GM23338 (cell line): Measurements from ENCODE around the gene TRMT11. TPM values are rescaled to one million over a fixed set of nuclear protein-coding genes. Genes with fewer than 3 reads are reported as not detected.

Experiments
- ATAC-seq: fragments of 200-7000 bp; cut with Tn5 transposase; 3 replicates; pipeline ENCODE4 v1.9.1; 2020
- DNase-seq: peaks from one replicate; pipeline ENCODE4 v3.0.0-alpha.2; 2015; ENCODE audit warnings: low spot score
- H2AFZ ChIP-seq: fragments of 200-600 bp; sonication (generic); 2 replicates; pipeline ENCODE4 v1.8.0; 2016; ENCODE audit warnings: antibody characterized with exemption, mild to moderate bottlenecking, moderate library complexity
- H3F3A ChIP-seq: fragments of 200-600 bp; sonication (generic); replicated peaks from 2 replicates; pipeline ENCODE4 v1.8.0; 2017; ENCODE audit warnings: antibody characterized with exemption, mixed run types, low read depth
- H3K27ac ChIP-seq: fragments of 200-600 bp; sonication (generic); 2 replicates; pipeline ENCODE4 v1.6.1; 2016; ENCODE audit warnings: low read depth
- H3K27me3 ChIP-seq: fragments of 200-600 bp; sonication (generic); 2 replicates; pipeline ENCODE4 v1.8.0; 2016; ENCODE audit warnings: mild to moderate bottlenecking, mixed run types, moderate library complexity; ENCODE audit not compliant: insufficient read depth
- H3K36me3 ChIP-seq: fragments of 200-600 bp; sonication (generic); 2 replicates; pipeline ENCODE4 v1.8.0; 2016; ENCODE audit warnings: mild to moderate bottlenecking; ENCODE audit not compliant: insufficient read depth
- H3K4me1 ChIP-seq: fragments of 200-600 bp; sonication (generic); 2 replicates; pipeline ENCODE4 v1.8.0; 2016; ENCODE audit warnings: mild to moderate bottlenecking, moderate library complexity; ENCODE audit not compliant: insufficient read depth
- H3K4me2 ChIP-seq: fragments of 200-600 bp; sonication (generic); 2 replicates; pipeline ENCODE4 v1.7.1; 2017; ENCODE audit warnings: mixed run types
- H3K4me3 ChIP-seq: fragments of 200-600 bp; sonication (generic); 2 replicates; pipeline ENCODE4 v1.6.1; 2016; ENCODE audit warnings: mixed run types
- H3K79me2 ChIP-seq: fragments of 200-600 bp; sonication (generic); replicated peaks from 2 replicates; pipeline ENCODE4 v1.8.0; 2017; ENCODE audit warnings: mild to moderate bottlenecking; ENCODE audit not compliant: insufficient read depth
- H3K9me2 ChIP-seq: fragments of 200-600 bp; sonication (generic); 2 replicates; pipeline ENCODE4 v1.8.0; 2017; ENCODE audit not compliant: insufficient read depth
- H4K20me1 ChIP-seq: fragments of 200-600 bp; sonication (generic); replicated peaks from 2 replicates; pipeline ENCODE4 v1.8.0; 2017; ENCODE audit warnings: mild to moderate bottlenecking; ENCODE audit not compliant: insufficient read depth
- H3K27ac Mint-ChIP-seq: 2 replicates; pipeline ENCODE4 v1.8.0; 2020; ENCODE audit warnings: inconsistent platforms, mild to moderate bottlenecking, moderate library complexity, mixed read lengths
- H3K27me3 Mint-ChIP-seq: 3 replicates; pipeline ENCODE4 v1.8.0; 2022; ENCODE audit warnings: low read depth, mild to moderate bottlenecking, moderate library complexity, mixed read lengths, inconsistent platforms; ENCODE audit not compliant: insufficient read depth, poor library complexity
- H3K36me3 Mint-ChIP-seq: 3 replicates; pipeline ENCODE4 v1.8.0; 2021; ENCODE audit warnings: low read depth, mild to moderate bottlenecking, inconsistent platforms, moderate library complexity, mixed read lengths
- H3K4me1 Mint-ChIP-seq: 3 replicates; pipeline ENCODE4 v1.8.0; 2020; ENCODE audit warnings: mild to moderate bottlenecking, inconsistent platforms, mixed read lengths
- H3K4me3 Mint-ChIP-seq: 3 replicates; pipeline ENCODE4 v1.8.0; 2021; ENCODE audit warnings: moderate library complexity, mild to moderate bottlenecking, inconsistent platforms, mixed read lengths
- H3K9me3 Mint-ChIP-seq: 3 replicates; pipeline ENCODE4 v1.8.0; 2020; ENCODE audit warnings: moderate library complexity, mild to moderate bottlenecking, inconsistent platforms, mixed read lengths
- CREB1 ChIP-seq: fragments of 250-450 bp; sonication (Bioruptor Pico); IDR thresholded peaks from 2 replicates; pipeline ENCODE4 v1.5.0; 2020; ENCODE audit warnings: low read depth, mild to moderate bottlenecking, moderate library complexity
- CTCF ChIP-seq, 2 experiments: fragments of 200-600 bp in 1 of 2; sonication (generic) in 1 of 2; conservative IDR thresholded peaks; 2 replicates each; pipeline versions ENCODE4 v1.5.1 to v1.6.1; 2016 to 2017; ENCODE audit warnings: antibody characterized with exemption in 2 of 2, low read depth in 2 of 2, mild to moderate bottlenecking in 2 of 2, moderate library complexity in 1 of 2
- EZH2phosphoT487 ChIP-seq: fragments of 200-600 bp; sonication (generic); IDR thresholded peaks from one replicate; pipeline ENCODE4 v1.8.1; 2018; ENCODE audit warnings: antibody characterized with exemption; ENCODE audit not compliant: unreplicated experiment
- JUNB ChIP-seq: IDR thresholded peaks from one replicate; pipeline ENCODE4 v1.6.1; 2016; ENCODE audit warnings: antibody characterized with exemption; ENCODE audit not compliant: unreplicated experiment
- NANOG ChIP-seq: IDR thresholded peaks from 2 replicates; pipeline ENCODE4 v1.6.1; 2016; ENCODE audit warnings: antibody characterized with exemption, borderline replicate concordance
- POLR2AphosphoS5 ChIP-seq: IDR thresholded peaks from 2 replicates; pipeline ENCODE4 v1.6.1; 2016; ENCODE audit warnings: antibody characterized with exemption, low read depth
- ZNF114 ChIP-seq: fragments of 250-450 bp; sonication (Bioruptor Pico); IDR thresholded peaks from 2 replicates; pipeline ENCODE4 v1.5.0; 2020; ENCODE audit warnings: mild to moderate bottlenecking, moderate library complexity
- polyA plus RNA-seq: library from polyadenylated mRNA; unstranded; fragments of >200 nt; fragmentation: Nextera tagmentation; extraction: Ambion mirVana; gene quantifications from 2 replicates; pipeline ENCODE4 v1.2.1, GENCODE V29; 2016
- total RNA-seq: library from RNA; depleted of rRNA; stranded (reverse); fragments of >200 nt; shearing (Covaris generic); gene quantifications from 2 replicates; pipeline ENCODE4 v1.2.3, GENCODE V29; 2014
- TF ChIP-seq, protein P1 (sequence below): IDR thresholded peaks from one replicate; pipeline ENCODE4 v1.6.1; 2018; ENCODE audit warnings: antibody characterized with exemption; ENCODE audit not compliant: unreplicated experiment
- TF ChIP-seq, protein P2 (sequence below): fragments of 250-450 bp; sonication (Bioruptor Pico); IDR thresholded peaks from 2 replicates; pipeline ENCODE4 v1.5.0; 2020; ENCODE audit warnings: mild to moderate bottlenecking, moderate library complexity
- TF ChIP-seq, protein P3 (sequence below): IDR thresholded peaks from 2 replicates; pipeline ENCODE4 v1.6.1; 2016; ENCODE audit warnings: antibody characterized with exemption

TRMT11 gene
- total and polyA plus RNA-seq, 2 experiments from 2014 or later: 49.5 to 50.9 TPM

GRCh38 chr6:126054258-126054702 is 67.9 kb downstream of the TRMT11 start (continued):
- TF ChIP-seq CTCF (conservative IDR thresholded peaks at IDR 0.05; ENCODE audit: low read depth in 2 of 2) (no peak), EZH2phosphoT487 (no peak)
- TF ChIP-seq, protein P1, sequence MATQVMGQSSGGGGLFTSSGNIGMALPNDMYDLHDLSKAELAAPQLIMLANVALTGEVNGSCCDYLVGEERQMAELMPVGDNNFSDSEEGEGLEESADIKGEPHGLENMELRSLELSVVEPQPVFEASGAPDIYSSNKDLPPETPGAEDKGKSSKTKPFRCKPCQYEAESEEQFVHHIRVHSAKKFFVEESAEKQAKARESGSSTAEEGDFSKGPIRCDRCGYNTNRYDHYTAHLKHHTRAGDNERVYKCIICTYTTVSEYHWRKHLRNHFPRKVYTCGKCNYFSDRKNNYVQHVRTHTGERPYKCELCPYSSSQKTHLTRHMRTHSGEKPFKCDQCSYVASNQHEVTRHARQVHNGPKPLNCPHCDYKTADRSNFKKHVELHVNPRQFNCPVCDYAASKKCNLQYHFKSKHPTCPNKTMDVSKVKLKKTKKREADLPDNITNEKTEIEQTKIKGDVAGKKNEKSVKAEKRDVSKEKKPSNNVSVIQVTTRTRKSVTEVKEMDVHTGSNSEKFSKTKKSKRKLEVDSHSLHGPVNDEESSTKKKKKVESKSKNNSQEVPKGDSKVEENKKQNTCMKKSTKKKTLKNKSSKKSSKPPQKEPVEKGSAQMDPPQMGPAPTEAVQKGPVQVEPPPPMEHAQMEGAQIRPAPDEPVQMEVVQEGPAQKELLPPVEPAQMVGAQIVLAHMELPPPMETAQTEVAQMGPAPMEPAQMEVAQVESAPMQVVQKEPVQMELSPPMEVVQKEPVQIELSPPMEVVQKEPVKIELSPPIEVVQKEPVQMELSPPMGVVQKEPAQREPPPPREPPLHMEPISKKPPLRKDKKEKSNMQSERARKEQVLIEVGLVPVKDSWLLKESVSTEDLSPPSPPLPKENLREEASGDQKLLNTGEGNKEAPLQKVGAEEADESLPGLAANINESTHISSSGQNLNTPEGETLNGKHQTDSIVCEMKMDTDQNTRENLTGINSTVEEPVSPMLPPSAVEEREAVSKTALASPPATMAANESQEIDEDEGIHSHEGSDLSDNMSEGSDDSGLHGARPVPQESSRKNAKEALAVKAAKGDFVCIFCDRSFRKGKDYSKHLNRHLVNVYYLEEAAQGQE: no peak

- ATAC-seq (no peak), DNase-seq (no peak)
- Histone ChIP-seq H3K36me3 (no peaks in the 10 kb centered on the region), H3K4me3 (no peak overlapping the region), H3K79me2 (no peaks in the 10 kb centered on the region), H3K27ac (no peak overlapping the region), H3F3A (no peaks in the 10 kb centered on the region), H3K9me2 (peaks cover under 1% of the 10 kb centered on the region; the same call in 1 of the 2 replicates), H3K4me2 (no peak overlapping the region), H3K27me3 (no peaks in the 10 kb centered on the region), H4K20me1 (no peaks in the 10 kb centered on the region; the same call in 1 of the 2 replicates), H2AFZ (no peak overlapping the region), H3K4me1 (no peaks in the 10 kb centered on the region)
- Mint-ChIP-seq H3K4me3 (no peak overlapping the region), H3K4me1 (peaks cover 5% of the 10 kb centered on the region), H3K36me3 (0 out of 3 replicates have a peak, but pooled peaks cover 2% of the 10 kb centered on the region), H3K27me3 (peaks cover 4% of the 10 kb centered on the region), H3K27ac (no peak overlapping the region), H3K9me3 (no peaks in the 10 kb centered on the region; the same call in 2 of the 3 replicates)
- TF ChIP-seq, protein P2, sequence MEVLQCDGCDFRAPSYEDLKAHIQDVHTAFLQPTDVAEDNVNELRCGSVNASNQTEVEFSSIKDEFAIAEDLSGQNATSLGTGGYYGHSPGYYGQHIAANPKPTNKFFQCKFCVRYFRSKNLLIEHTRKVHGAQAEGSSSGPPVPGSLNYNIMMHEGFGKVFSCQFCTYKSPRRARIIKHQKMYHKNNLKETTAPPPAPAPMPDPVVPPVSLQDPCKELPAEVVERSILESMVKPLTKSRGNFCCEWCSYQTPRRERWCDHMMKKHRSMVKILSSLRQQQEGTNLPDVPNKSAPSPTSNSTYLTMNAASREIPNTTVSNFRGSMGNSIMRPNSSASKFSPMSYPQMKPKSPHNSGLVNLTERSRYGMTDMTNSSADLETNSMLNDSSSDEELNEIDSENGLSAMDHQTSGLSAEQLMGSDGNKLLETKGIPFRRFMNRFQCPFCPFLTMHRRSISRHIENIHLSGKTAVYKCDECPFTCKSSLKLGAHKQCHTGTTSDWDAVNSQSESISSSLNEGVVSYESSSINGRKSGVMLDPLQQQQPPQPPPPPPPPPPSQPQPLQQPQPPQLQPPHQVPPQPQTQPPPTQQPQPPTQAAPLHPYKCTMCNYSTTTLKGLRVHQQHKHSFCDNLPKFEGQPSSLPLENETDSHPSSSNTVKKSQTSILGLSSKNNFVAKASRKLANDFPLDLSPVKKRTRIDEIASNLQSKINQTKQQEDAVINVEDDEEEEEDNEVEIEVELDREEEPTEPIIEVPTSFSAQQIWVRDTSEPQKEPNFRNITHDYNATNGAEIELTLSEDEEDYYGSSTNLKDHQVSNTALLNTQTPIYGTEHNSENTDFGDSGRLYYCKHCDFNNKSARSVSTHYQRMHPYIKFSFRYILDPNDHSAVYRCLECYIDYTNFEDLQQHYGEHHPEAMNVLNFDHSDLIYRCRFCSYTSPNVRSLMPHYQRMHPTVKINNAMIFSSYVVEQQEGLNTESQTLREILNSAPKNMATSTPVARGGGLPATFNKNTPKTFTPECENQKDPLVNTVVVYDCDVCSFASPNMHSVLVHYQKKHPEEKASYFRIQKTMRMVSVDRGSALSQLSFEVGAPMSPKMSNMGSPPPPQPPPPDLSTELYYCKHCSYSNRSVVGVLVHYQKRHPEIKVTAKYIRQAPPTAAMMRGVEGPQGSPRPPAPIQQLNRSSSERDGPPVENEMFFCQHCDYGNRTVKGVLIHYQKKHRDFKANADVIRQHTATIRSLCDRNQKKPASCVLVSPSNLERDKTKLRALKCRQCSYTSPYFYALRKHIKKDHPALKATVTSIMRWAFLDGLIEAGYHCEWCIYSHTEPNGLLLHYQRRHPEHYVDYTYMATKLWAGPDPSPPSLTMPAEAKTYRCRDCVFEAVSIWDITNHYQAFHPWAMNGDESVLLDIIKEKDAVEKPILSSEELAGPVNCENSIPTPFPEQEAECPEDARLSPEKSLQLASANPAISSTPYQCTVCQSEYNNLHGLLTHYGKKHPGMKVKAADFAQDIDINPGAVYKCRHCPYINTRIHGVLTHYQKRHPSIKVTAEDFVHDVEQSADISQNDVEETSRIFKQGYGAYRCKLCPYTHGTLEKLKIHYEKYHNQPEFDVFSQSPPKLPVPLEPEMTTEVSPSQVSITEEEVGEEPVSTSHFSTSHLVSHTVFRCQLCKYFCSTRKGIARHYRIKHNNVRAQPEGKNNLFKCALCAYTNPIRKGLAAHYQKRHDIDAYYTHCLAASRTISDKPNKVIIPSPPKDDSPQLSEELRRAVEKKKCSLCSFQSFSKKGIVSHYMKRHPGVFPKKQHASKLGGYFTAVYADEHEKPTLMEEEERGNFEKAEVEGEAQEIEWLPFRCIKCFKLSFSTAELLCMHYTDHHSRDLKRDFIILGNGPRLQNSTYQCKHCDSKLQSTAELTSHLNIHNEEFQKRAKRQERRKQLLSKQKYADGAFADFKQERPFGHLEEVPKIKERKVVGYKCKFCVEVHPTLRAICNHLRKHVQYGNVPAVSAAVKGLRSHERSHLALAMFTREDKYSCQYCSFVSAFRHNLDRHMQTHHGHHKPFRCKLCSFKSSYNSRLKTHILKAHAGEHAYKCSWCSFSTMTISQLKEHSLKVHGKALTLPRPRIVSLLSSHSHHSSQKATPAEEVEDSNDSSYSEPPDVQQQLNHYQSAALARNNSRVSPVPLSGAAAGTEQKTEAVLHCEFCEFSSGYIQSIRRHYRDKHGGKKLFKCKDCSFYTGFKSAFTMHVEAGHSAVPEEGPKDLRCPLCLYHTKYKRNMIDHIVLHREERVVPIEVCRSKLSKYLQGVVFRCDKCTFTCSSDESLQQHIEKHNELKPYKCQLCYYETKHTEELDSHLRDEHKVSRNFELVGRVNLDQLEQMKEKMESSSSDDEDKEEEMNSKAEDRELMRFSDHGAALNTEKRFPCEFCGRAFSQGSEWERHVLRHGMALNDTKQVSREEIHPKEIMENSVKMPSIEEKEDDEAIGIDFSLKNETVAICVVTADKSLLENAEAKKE (CRISPR knock-in tag): no peak
- no peak for TF ChIP-seq POLR2AphosphoS5
- no peak for TF ChIP-seq NANOG
- TF ChIP-seq, protein P3, sequence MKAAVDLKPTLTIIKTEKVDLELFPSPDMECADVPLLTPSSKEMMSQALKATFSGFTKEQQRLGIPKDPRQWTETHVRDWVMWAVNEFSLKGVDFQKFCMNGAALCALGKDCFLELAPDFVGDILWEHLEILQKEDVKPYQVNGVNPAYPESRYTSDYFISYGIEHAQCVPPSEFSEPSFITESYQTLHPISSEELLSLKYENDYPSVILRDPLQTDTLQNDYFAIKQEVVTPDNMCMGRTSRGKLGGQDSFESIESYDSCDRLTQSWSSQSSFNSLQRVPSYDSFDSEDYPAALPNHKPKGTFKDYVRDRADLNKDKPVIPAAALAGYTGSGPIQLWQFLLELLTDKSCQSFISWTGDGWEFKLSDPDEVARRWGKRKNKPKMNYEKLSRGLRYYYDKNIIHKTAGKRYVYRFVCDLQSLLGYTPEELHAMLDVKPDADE: no peak
- no peak for TF ChIP-seq CTCF (conservative IDR thresholded peaks at IDR 0.05; ENCODE audit: low read depth in 2 of 2)
- TF ChIP-seq ZNF114 (CRISPR knock-in tag): no peak
- no peak for TF ChIP-seq CREB1 (CRISPR knock-in tag)
- no peak for TF ChIP-seq EZH2phosphoT487
- no peak for TF ChIP-seq JUNB
These were observed 68.5 kb downstream of the TRMT11 start for GRCh38 chr6:126054802-126055201.
